ENCODE data around the gene WDR19. TPM values are rescaled to one million over a fixed set of nuclear protein-coding genes. Genes with fewer than 3 reads are reported as not detected.

The WDR19 gene
- total RNA-seq, 2 experiments from 2014 or later: 14.5 to 16.7 TPM

DNA sequence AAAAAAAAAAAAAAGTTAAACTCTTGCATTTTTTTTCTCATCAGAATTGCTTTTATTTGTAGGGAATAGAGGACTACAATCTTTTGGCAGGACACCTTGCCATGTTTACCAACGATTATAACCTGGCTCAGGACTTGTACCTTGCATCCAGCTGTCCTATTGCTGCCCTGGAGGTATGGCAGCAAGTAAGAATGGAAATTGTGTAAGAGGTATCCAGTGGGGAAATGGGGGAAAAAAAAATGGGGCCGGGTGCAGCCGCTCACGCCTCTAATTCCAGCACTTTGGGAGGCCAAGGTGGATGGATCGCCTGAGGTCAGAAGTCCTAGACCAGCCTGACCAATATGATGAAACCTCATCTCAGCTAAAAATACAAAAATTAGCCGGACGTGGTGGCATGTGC, 49.8 kb downstream of the WDR19 start:
- H3K9me3 ChIP-seq (ENCODE audit: control insufficient read depth in 1 of 2, insufficient read depth in 1 of 2, low read length in 2 of 2): no peaks in the 10 kb centered on the region
- no peak for DNase-seq
- no peaks in the 10 kb centered on the region for H3K27me3 ChIP-seq (ENCODE audit: control insufficient read depth in 1 of 2, insufficient read depth in 2 of 2, low read length in 2 of 2)
- Mint-ChIP-seq H3K27me3 (no peaks in the 10 kb centered on the region), H3K36me3 (ENCODE audit: low read depth) (peaks cover 25% of the 10 kb centered on the region), H3K4me3 (no peak overlapping the region), H3K27ac (no peak overlapping the region), H3K4me1 (ENCODE audit: low read depth) (no peaks in the 10 kb centered on the region), H3K9me3 (no peaks in the 10 kb centered on the region)
- intact Hi-C loops (cut with DNase I, micrococcal nuclease): no loop called here
- no peaks in the 10 kb centered on the region for H3K4me1 ChIP-seq (ENCODE audit: insufficient read depth, low read length)
- H3K27ac ChIP-seq (ENCODE audit: low read depth in 1 of 2, low read length in 2 of 2): no peak overlapping the region
- no peak overlapping the region for H3K4me3 ChIP-seq (ENCODE audit: low read length)
- H3K36me3 ChIP-seq (ENCODE audit: insufficient read depth, low read length): no peaks in the 10 kb centered on the region
- ChIA-PET POLR2A (no interaction called here), CTCF (no interaction called here)
- TF ChIP-seq, protein P1, sequence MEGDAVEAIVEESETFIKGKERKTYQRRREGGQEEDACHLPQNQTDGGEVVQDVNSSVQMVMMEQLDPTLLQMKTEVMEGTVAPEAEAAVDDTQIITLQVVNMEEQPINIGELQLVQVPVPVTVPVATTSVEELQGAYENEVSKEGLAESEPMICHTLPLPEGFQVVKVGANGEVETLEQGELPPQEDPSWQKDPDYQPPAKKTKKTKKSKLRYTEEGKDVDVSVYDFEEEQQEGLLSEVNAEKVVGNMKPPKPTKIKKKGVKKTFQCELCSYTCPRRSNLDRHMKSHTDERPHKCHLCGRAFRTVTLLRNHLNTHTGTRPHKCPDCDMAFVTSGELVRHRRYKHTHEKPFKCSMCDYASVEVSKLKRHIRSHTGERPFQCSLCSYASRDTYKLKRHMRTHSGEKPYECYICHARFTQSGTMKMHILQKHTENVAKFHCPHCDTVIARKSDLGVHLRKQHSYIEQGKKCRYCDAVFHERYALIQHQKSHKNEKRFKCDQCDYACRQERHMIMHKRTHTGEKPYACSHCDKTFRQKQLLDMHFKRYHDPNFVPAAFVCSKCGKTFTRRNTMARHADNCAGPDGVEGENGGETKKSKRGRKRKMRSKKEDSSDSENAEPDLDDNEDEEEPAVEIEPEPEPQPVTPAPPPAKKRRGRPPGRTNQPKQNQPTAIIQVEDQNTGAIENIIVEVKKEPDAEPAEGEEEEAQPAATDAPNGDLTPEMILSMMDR (IDR thresholded peaks at IDR 0.05): no peak
- ATAC-seq (ENCODE audit: poor library complexity): no peak

DNA sequence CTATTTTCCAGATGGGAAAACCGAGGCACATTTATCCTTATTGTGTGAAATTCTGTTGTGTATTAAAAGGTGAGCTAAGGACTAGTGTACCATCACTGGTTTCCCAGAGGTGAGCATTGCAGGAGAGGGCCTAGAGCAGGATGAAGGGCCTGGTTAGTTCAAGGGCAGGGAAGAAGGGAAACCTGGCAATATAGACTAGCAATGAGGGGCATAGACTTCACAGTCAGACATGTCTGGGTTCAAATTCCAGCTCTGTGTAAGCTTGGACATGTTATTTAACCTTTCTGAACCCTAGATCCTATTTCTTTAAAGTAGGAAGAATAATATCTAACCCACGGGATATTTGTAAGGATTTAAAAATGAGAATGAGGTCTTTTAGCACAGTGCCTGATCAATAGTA, 50.8 kb downstream of the WDR19 start:
- Histone ChIP-seq H3K4me1 (ENCODE audit: insufficient read depth, low read length) (no peaks in the 10 kb centered on the region), H3K4me3 (ENCODE audit: low read length) (no peak overlapping the region), H3K27me3 (ENCODE audit: control insufficient read depth in 1 of 2, insufficient read depth in 2 of 2, low read length in 2 of 2) (no peaks in the 10 kb centered on the region), H3K9me3 (ENCODE audit: control insufficient read depth in 1 of 2, insufficient read depth in 1 of 2, low read length in 2 of 2) (no peaks in the 10 kb centered on the region), H3K36me3 (ENCODE audit: insufficient read depth, low read length) (no peaks in the 10 kb centered on the region), H3K27ac (ENCODE audit: low read depth in 1 of 2, low read length in 2 of 2) (no peak overlapping the region)
- no peaks in the 10 kb centered on the region for H3K4me1 Mint-ChIP-seq (ENCODE audit: low read depth)
- CTCF ChIA-PET: no interaction called here
- DNase-seq (no peak), ATAC-seq (ENCODE audit: poor library complexity) (no peak)
- TF ChIP-seq, protein P1 (IDR thresholded peaks at IDR 0.05): no peak
- POLR2A ChIA-PET: no interaction called here
- H3K36me3 Mint-ChIP-seq (ENCODE audit: low read depth): peaks cover 32% of the 10 kb centered on the region
- H3K4me3 Mint-ChIP-seq: no peak overlapping the region
- no peak overlapping the region for H3K27ac Mint-ChIP-seq
- intact Hi-C loops (cut with DNase I, micrococcal nuclease): no loop called here
- H3K27me3 Mint-ChIP-seq: no peaks in the 10 kb centered on the region
- H3K9me3 Mint-ChIP-seq: no peaks in the 10 kb centered on the region

DNA sequence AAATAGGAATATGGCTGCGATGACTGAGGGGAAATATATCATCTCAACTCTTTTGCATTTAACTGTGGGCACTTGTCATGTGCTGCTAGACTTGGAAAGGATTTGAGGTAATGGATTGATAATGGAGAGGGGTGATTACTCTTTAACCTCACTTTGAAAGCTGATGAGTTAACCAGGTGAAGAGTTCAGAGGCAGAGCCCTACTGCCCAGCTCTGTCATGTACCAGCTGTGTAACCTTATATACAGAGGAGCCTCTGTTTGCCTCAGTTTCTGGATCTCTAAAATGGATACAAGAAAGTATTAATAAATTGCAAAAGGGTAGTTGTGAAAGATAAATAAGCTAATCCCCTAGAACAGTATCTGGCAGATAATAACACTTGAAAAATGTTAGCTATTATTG, 51.5 kb downstream of the WDR19 start:
- Mint-ChIP-seq H3K27ac (no peak overlapping the region), H3K27me3 (no peaks in the 10 kb centered on the region), H3K9me3 (no peaks in the 10 kb centered on the region), H3K4me1 (ENCODE audit: low read depth) (no peaks in the 10 kb centered on the region), H3K36me3 (ENCODE audit: low read depth) (peaks cover 36% of the 10 kb centered on the region), H3K4me3 (no peak overlapping the region)
- intact Hi-C loops (cut with DNase I, micrococcal nuclease): no loop called here
- Histone ChIP-seq H3K4me1 (ENCODE audit: insufficient read depth, low read length) (no peaks in the 10 kb centered on the region), H3K4me3 (ENCODE audit: low read length) (no peak overlapping the region), H3K36me3 (ENCODE audit: insufficient read depth, low read length) (no peaks in the 10 kb centered on the region), H3K9me3 (ENCODE audit: control insufficient read depth in 1 of 2, insufficient read depth in 1 of 2, low read length in 2 of 2) (no peaks in the 10 kb centered on the region), H3K27me3 (ENCODE audit: control insufficient read depth in 1 of 2, insufficient read depth in 2 of 2, low read length in 2 of 2) (no peaks in the 10 kb centered on the region), H3K27ac (ENCODE audit: low read depth in 1 of 2, low read length in 2 of 2) (no peak overlapping the region)
- ATAC-seq (ENCODE audit: poor library complexity) (no peak), DNase-seq (no peak)
- ChIA-PET POLR2A (no interaction called here), CTCF (no interaction called here)
- TF ChIP-seq, protein P1 (IDR thresholded peaks at IDR 0.05): no peak

Data from CD4-positive, alpha-beta T cell (primary cell).